ENCODE measurements around the gene EPS8.
A peak's percentile ranks its signal among the peaks of the same experiment; 100 is the strongest.

The EPS8 gene

GRCh38 chr12:15800278-15800677, 11.1 kb upstream of the EPS8 start:
- peak in 1 of 2 donors; percentile 61 for DNase-seq (ENCODE audit: low read depth in 2 of 2)
- TF ChIP-seq, protein P1, sequence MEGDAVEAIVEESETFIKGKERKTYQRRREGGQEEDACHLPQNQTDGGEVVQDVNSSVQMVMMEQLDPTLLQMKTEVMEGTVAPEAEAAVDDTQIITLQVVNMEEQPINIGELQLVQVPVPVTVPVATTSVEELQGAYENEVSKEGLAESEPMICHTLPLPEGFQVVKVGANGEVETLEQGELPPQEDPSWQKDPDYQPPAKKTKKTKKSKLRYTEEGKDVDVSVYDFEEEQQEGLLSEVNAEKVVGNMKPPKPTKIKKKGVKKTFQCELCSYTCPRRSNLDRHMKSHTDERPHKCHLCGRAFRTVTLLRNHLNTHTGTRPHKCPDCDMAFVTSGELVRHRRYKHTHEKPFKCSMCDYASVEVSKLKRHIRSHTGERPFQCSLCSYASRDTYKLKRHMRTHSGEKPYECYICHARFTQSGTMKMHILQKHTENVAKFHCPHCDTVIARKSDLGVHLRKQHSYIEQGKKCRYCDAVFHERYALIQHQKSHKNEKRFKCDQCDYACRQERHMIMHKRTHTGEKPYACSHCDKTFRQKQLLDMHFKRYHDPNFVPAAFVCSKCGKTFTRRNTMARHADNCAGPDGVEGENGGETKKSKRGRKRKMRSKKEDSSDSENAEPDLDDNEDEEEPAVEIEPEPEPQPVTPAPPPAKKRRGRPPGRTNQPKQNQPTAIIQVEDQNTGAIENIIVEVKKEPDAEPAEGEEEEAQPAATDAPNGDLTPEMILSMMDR (IDR thresholded peaks at IDR 0.05; ENCODE audit: low read depth, low read length): no peak
- no peak overlapping the region for H3K4me3 ChIP-seq (replicated peaks in 1 of 2; ENCODE audit: low read depth in 2 of 2, low read length in 2 of 2)

DNA sequence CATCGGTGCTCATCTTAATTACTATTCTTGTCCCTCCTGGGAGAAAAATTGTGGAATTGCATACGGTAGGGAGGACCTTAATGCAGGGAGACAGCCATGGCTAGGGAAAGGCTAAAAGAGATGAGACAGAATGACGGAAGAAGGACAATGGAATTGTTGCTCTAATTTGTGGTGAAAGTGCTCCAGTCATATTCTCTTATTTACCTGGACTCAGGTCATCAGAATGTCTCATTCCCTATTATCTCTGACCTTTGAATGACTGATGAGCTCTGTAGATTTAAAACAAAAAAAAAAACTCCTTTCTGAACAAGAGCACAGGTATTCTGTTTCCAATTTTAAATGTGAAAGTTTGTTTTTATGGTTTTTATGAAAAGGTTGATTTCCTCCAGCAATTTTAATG, 8.6 kb upstream of the EPS8 start:
- TF ChIP-seq, protein P1 (IDR thresholded peaks at IDR 0.05; ENCODE audit: low read depth, low read length): no peak
- peak in 1 of 2 donors; percentile 27 for DNase-seq (ENCODE audit: low read depth in 2 of 2)
- H3K4me3 ChIP-seq (replicated peaks in 1 of 2; ENCODE audit: low read depth in 2 of 2, low read length in 2 of 2): no peak overlapping the region

GRCh38 chr12:15796493-15797141, 7.4 kb upstream of the EPS8 start:
- H3K4me3 ChIP-seq (replicated peaks in 1 of 2; ENCODE audit: low read depth in 2 of 2, low read length in 2 of 2): no peak overlapping the region
- DNase-seq (ENCODE audit: low read depth in 2 of 2): peak in 1 of 2 donors; percentile 88
- TF ChIP-seq, protein P1 (IDR thresholded peaks at IDR 0.05; ENCODE audit: low read depth, low read length): no peak

GRCh38 chr12:15794836-15795235, 5.6 kb upstream of the EPS8 start:
- TF ChIP-seq, protein P1 (IDR thresholded peaks at IDR 0.05; ENCODE audit: low read depth, low read length): no peak
- no peak overlapping the region for H3K4me3 ChIP-seq (replicated peaks in 1 of 2; ENCODE audit: low read depth in 2 of 2, low read length in 2 of 2)

DNA sequence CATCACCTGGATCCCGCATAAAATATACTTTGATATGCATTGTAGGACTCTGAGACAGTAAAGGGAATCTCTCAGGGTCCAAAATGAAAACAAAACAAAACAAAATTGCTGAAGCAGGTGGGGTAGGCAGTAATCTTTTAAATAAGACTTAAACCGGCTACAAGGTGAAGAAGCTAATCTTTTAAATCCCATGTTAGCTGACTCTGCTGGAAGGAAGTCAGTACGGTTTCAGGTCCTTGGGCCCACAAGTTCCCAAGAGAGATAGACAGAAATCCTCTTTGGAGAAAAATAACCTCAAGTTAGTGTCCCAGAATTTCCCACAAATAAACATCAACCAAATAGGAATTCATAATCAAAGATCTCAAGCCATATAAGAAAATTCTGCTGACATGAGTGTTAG, 5.0 kb upstream of the EPS8 start:
- H3K4me3 ChIP-seq (replicated peaks in 1 of 2; ENCODE audit: low read depth in 2 of 2, low read length in 2 of 2): no peak overlapping the region
- no peak for DNase-seq (ENCODE audit: low read depth in 2 of 2)
- TF ChIP-seq, protein P1 (IDR thresholded peaks at IDR 0.05; ENCODE audit: low read depth, low read length): no peak

More at GRCh38 chr12:15794836-15795235, 5.6 kb upstream of the EPS8 start:
- DNase-seq (ENCODE audit: low read depth in 2 of 2): no peak

GRCh38 chr12:15788233-15789219, 662 bp downstream of the EPS8 start:
- peak overlapping the region; percentile 61 to 89 for H3K4me3 ChIP-seq (replicated peaks in 1 of 2; ENCODE audit: low read depth in 2 of 2, low read length in 2 of 2)
- TF ChIP-seq, protein P1 (IDR thresholded peaks at IDR 0.05; ENCODE audit: low read depth, low read length): no peak
- DNase-seq (ENCODE audit: low read depth in 2 of 2): peak; percentile 69 to 74

All from cardiac fibroblast (primary cell).